ENCODE measurements around the gene C1QTNF5. TPM values are rescaled to one million over a fixed set of nuclear protein-coding genes. Genes with fewer than 3 reads are reported as not detected.
"Not testable (repeated sequence)": the region's sequence is repeated elsewhere in the genome, so short reads cannot be mapped to it uniquely, and the experiment has no call there.

The C1QTNF5 gene
- 3.4 and 8.0 TPM in 2 replicates for total RNA-seq
- 5.8 and 10.4 TPM in 2 replicates for polyA plus RNA-seq

DNA sequence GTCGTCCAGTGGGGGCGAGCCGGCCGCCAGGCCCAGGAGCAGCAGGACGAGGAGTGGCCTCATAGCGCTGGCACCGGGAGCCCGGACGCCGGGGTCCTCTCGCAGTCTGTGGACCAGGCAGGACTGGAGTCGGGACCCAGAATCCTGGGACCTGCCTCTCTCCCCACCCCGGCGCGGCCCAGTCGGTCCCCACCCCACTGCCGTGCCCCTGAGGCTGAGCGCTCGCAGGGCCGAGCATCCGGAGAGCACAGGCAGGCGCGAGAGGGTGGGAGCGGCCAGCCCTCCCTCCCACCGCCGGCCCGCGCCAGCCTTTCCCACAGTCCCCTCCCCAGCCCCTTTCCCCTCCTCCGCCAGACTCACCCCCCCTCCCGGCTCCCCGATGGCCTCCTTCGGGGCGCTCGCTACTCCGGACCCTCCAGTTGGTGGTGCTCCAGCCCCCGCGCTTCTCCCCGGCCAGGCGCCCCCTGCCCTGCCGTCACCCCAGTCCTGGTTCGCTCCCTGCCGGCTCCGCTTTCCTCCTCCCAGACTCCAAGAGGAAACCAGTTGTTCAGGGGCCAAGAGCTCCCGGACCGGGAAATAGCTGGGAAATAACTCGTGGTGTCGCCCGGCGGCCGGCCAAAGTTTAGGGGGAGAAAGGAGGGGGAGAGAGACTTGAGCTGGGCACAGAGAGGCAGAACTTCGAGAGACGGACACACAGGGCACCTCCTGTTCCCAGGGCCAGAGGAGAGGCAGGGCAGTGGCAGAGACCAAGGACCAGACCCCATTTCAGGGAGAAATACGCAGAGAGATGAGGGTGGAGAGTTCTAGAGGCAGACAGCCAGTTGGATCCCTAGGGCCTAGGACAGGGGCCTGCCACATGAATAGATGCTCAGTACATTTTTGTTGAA, at the start of gene C1QTNF5:
Gene C1QTNF5 (minus strand): TSS at position 549 of the 887 bp plus-strand sequence. CDS start 486 bp downstream, at position 63.
- TF ChIP-seq CTCF (IDR thresholded peaks at IDR 0.05; ENCODE audit: low read depth, low read length): no peak

GRCh38 chr11:119389611-119390254, 49.0 kb upstream of the C1QTNF5 start:
- no peaks in the 10 kb centered on the region for H3K4me1 ChIP-seq (ENCODE audit: low read depth)
- DNase-seq (ENCODE audit: low read depth in 1 of 2, low spot score in 1 of 2): no peak

More for the DNA sequence above, at the start of gene C1QTNF5:
- peaks cover 59% of the 10 kb centered on the region for H3K27me3 ChIP-seq
- peak within 1 kb of the TSS; percentile 32 for H3K4me3 ChIP-seq
- peak; percentile 42 to 93 for DNase-seq (ENCODE audit: low read depth in 1 of 2, low spot score in 1 of 2)
- no peaks in the 10 kb centered on the region for H3K4me1 ChIP-seq (ENCODE audit: low read depth)
- no peaks in the 10 kb centered on the region for H3K9me3 ChIP-seq (ENCODE audit: low read depth)
- no peaks in the 10 kb centered on the region for H3K36me3 ChIP-seq
- H3K27ac ChIP-seq: no peak within 1 kb of the TSS

GRCh38 chr11:119388103-119388502, 47.4 kb upstream of the C1QTNF5 start:
- no peak for TF ChIP-seq CTCF (IDR thresholded peaks at IDR 0.05; ENCODE audit: low read depth, low read length)
- Histone ChIP-seq H3K36me3 (no peaks in the 10 kb centered on the region), H3K9me3 (ENCODE audit: low read depth) (no peaks in the 10 kb centered on the region), H3K27me3 (peaks cover 11% of the 10 kb centered on the region), H3K27ac (no peak overlapping the region), H3K4me3 (no peak overlapping the region), H3K4me1 (ENCODE audit: low read depth) (no peaks in the 10 kb centered on the region)
- no peak for DNase-seq (ENCODE audit: low read depth in 1 of 2, low spot score in 1 of 2)

More at GRCh38 chr11:119389611-119390254, 49.0 kb upstream of the C1QTNF5 start:
- TF ChIP-seq CTCF (IDR thresholded peaks at IDR 0.05; ENCODE audit: low read depth, low read length): peak; percentile 46
- no peaks in the 10 kb centered on the region for H3K27me3 ChIP-seq
- no peak overlapping the region for H3K27ac ChIP-seq
- H3K4me3 ChIP-seq: no peak overlapping the region
- no peaks in the 10 kb centered on the region for H3K36me3 ChIP-seq
- H3K9me3 ChIP-seq (ENCODE audit: low read depth): no peaks in the 10 kb centered on the region

DNA sequence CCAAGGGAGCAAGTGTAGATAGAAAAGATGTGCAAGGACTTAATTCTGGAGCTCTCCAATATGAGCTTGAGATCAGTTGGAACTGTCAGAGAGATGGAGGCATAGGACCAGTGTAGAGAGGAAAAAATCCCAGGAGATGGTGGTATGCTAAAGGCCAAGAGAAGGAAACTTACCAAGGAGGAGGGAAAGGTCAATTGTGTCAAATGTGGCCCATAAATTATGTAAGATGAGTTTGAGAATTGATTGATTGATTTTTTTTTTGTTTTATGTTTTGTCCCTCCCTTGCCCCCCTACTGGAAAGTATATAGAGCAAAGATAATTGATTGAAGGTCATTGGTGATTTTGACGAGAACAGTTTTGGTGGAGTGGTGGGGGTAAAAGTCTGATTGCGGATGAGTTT, 43.6 kb upstream of the C1QTNF5 start:
- no peak overlapping the region for H3K4me3 ChIP-seq
- H3K27me3 ChIP-seq: peaks cover 12% of the 10 kb centered on the region
- H3K9me3 ChIP-seq (ENCODE audit: low read depth): no peaks in the 10 kb centered on the region
- no peak overlapping the region for H3K27ac ChIP-seq
- peaks cover 13% of the 10 kb centered on the region for H3K4me1 ChIP-seq (ENCODE audit: low read depth)
- DNase-seq (ENCODE audit: low read depth in 1 of 2, low spot score in 1 of 2): no peak
- TF ChIP-seq CTCF (IDR thresholded peaks at IDR 0.05; ENCODE audit: low read depth, low read length): no peak
- no peaks in the 10 kb centered on the region for H3K36me3 ChIP-seq

- not testable (repeated sequence) for H3K27ac ChIP-seq; H3K4me3 ChIP-seq; DNase-seq (ENCODE audit: low read depth in 1 of 2, low spot score in 1 of 2); H3K9me3 ChIP-seq (ENCODE audit: low read depth); H3K36me3 ChIP-seq
- Histone ChIP-seq H3K4me1 (ENCODE audit: low read depth) (peaks cover 29% of the 10 kb centered on the region), H3K27me3 (peaks cover 12% of the 10 kb centered on the region)
Observed at GRCh38 chr11:119382513-119382912, 41.8 kb upstream of the C1QTNF5 start.

DNA sequence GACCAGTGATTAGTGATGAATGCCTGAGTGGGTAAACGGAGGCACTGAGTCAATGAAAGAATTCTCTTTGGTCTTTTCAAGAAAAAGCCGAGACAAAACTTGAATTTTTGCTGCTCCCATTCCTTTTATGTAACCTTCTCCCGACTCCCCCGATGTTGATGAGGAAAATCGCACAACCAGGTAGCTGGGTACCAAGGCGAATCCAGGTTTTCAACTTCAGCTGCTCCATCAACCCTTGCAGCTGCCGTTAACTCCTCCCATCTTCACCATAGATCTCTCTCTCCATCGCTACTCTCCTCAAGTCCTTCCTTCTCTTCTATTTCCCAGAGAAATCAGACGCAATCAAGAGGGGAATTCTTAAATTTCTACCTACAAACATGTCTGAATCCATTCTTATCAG, 41.4 kb upstream of the C1QTNF5 start:
- Histone ChIP-seq H3K27me3 (peaks cover 12% of the 10 kb centered on the region), H3K9me3 (ENCODE audit: low read depth) (no peaks in the 10 kb centered on the region), H3K4me1 (ENCODE audit: low read depth) (peaks cover 33% of the 10 kb centered on the region), H3K27ac (no peak overlapping the region), H3K36me3 (no peaks in the 10 kb centered on the region), H3K4me3 (peak overlapping the region; percentile 19)
- no peak for DNase-seq (ENCODE audit: low read depth in 1 of 2, low spot score in 1 of 2)
- no peak for TF ChIP-seq CTCF (IDR thresholded peaks at IDR 0.05; ENCODE audit: low read depth, low read length)
